Aortic smooth muscle cell (primary cell): ENCODE results near the gene S100PBP. TPM values are rescaled to one million over a fixed set of nuclear protein-coding genes. Genes with fewer than 3 reads are reported as not detected.

ENCODE experiments used
- total RNA-seq: library from RNA; depleted of rRNA; stranded (reverse); fragments of >200 nt; gene quantifications from 2 replicates; pipeline ENCODE4 v1.2.3, GENCODE V29; 2014

Gene S100PBP
- total RNA-seq = 32.9 and 51.2 TPM in 2 replicates

DNA sequence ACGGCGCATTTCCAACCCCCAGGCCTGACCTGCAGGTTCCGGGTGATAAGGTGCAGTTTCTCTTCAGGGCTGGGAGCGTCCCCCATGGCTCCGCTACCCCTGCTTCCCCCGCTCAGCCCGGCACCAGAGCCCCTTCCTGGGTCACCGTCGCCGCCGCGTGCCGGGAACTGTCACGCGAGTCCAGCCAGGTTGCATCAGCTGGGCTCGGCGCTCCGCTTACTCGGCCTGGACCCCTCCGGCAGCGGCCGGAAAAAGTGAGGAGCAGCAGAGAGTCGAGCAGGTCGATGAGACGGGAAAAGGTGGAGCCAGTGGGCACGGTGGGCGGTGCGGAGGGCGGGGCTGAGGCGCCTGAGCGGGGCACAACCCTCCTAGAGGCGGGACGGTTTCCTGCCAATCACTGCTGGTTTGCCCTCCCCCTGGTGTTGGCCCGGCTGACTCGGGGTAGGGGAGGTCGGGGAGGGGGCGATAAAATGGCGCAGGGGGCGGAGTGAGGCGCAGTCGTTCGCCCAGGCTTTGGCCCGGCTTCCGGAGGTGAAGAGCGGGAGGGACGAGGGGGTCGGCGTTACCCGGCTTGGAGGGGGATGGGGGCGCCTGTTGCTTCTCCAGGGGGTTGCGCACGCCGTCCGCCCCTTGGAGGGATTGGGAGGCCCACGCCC, at the start of gene S100PBP, which contains the start of gene YARS1:
Gene S100PBP, plus strand, starts transcription at position 495 of the 656 bp plus-strand sequence. CDS start 8,447 bp downstream, outside the sequence.
Gene YARS1, minus strand, starts transcription at position 200 of the 656 bp plus-strand sequence. Its CDS starts 114 bp downstream, at position 86.

DNA sequence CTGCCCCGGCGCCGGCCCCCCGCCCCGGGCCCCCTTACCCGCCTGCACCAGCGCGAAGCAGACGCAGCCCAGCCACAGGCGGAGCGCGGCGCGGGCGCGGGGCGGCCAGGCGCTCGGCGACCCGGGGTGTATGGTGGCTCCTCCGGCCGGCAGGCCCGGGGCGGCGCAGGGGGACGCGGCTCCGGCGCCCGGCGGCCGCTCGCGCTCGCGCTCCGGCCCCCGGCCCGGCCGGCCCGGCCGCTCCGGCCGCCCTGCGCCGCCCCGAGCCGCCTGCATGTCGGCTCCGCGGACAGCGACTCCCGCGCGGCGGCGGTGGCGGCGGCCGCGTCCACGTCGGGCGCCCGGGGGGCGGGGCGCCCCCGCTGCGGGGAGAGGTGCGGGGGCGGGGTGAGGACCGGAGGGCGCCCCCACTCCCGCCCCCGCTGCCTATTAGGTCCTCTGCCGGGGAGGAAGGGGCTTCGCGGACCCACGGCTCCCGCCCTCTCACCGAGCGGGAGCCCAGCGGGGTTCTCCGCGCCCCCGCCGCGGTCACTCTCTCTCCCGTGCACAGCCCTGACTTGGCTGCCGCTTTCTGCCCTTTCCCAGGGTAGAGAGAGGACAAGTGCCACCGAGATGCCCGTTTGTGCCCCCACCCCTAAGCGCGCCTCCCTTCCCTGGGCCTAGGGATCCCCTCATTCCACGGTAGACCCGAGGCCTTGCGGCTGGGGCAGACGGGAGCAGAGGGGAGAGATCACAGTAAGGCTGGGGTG, 53.3 kb downstream of the S100PBP start, which contains the start of gene FNDC5:
Gene FNDC5, minus strand, starts transcription at position 298 of the 749 bp plus-strand sequence.

DNA sequence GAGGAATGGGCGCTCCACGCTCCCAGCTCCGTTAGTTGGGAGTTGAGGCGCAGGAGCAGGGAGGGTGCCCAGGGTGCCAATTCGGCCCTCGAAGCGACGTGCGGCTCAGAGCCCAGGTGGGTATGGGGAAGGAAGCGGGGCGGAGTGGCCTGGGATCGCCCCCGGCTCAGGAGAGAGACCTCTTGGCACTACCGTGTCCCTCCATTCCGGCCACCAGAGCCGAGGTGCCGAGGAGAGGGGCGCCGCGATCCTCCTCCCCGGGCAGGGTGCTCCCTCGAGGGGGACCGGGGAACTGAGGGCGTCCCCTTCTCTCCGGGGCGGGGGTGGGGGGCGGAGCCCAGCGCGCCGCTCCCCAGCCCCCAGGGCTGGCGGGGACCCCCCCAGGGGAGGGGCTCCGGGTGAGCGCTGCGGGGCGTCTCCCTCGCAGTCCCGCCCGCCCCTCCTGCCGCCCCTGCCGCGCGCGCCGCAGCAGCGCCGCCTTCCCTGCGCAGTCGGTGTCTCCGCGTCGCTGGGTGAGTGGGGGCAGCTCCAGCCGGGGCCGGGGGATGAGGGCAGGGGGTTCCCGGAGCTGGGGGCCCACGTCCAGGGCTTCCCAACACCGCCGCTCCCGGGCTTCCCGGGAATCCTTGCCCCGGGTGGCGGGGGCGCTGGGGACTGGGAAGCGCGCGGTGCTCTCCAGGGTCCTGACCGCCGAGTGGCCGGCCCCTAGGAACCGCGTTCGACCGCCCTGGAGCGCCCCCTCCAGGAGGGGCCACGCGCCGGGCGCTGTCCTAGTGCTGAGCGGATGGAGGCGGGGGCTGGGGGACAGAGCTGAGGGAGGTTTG, 68.8 kb downstream of the S100PBP start, which contains the start of gene HPCA:
Gene HPCA, plus strand, starts transcription at position 488 of the 824 bp plus-strand sequence. CDS start 2,408 bp downstream, outside the sequence.

DNA sequence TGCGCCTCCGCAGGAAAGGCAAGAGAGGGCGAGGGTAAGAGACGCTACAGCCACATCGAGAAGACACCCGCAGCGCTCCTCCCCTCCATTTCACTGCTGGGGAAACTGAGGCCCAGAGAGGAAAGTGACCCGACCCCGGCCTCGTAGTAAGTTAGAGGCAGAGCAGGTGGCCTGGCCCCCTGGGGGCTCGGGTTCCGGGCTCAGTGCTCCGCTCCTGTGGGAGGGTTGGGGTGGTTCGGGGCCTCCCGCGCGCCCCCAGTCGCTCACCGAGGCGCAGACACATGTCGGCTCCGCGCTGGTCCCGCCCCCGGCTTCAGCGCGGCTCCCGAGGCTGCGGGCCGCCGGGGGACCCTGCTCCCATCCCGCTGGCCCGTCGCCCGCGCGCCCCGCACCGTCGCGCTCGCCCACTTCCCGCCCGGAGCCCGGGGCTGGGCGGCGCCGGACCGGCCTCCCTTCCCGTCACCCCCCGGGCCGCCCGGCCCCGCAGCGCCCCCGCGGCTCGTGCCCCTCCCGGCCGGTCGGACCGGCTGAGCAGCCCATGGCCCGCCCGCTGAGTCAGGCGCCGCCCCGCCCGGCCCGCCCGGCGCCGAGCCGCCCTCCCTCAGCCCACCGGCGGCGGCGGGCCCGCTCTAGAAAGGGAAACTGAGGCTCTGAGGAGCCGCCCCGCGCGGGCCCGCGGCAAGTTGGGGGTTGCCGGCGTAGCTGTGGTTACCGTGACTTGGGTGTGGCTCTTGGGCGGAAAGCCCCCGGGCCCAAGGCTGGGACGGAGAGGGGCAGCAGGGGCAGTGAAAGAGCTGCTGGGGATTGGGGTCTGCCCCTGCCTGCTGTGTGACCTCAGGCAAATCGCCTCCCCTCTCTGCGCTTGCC, 83.7 kb downstream of the S100PBP start, which contains the start of gene TMEM54:
Gene TMEM54, minus strand, starts transcription at position 434 of the 867 bp plus-strand sequence. Its CDS starts 151 bp downstream, at position 283.

Other genes with a start within 250 kb of the S100PBP start
- gene ZBTB8OS, start 167.1 kb upstream of the S100PBP start, total RNA-seq = 55.9 and 68.0 TPM in 2 replicates
- gene RBBP4, start 166.4 kb upstream of the S100PBP start, total RNA-seq = 91.7 and 109 TPM in 2 replicates
- 68.0 and 75.8 TPM in 2 replicates for gene SYNC, start 114.9 kb upstream of the S100PBP start, total RNA-seq
- 80.2 and 86.5 TPM in 2 replicates for gene YARS1, start 295 bp upstream of the S100PBP start, total RNA-seq
- gene FNDC5, start 53.3 kb downstream of the S100PBP start, total RNA-seq = 0.87 and 1.2 TPM in 2 replicates
- gene HPCA, start 68.8 kb downstream of the S100PBP start, total RNA-seq = not detected in 2 replicates
- gene TMEM54, start 83.7 kb downstream of the S100PBP start, total RNA-seq = 13.7 and 20.3 TPM in 2 replicates
- 8.7 and 9.3 TPM in 2 replicates for gene RNF19B, start 147.2 kb downstream of the S100PBP start, total RNA-seq
- gene AK2, start 219.2 kb downstream of the S100PBP start, total RNA-seq = 73.3 and 87.7 TPM in 2 replicates